Measurements from ENCODE around the gene HAPLN2.

HAPLN2 gene

DNA sequence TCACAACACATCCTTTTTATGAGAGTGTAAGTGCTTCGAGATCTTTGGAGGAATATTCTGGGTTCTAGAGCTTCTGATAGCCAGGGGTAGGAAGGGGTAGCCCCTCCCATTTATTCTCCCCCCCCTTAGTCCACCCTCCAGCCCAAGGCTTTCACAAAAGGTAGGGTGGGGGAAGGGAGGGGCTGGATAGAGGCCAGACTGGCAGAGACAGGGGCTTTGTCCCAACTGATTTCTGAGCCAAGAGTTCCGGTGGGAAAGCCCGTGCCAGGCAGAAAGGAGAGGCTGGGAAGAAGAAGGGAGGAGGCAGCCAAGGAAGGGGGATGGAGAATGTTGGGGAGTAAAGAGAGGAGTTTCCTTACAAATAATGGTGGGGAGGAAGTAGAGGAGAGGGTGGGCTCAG is 25.8 kb downstream of the HAPLN2 start:
- DNase-seq (ENCODE audit: low read depth), result no peak

GRCh38 chr1:156645666-156646065 is 26.5 kb downstream of the HAPLN2 start:
- DNase-seq (ENCODE audit: low read depth), result no peak

DNA sequence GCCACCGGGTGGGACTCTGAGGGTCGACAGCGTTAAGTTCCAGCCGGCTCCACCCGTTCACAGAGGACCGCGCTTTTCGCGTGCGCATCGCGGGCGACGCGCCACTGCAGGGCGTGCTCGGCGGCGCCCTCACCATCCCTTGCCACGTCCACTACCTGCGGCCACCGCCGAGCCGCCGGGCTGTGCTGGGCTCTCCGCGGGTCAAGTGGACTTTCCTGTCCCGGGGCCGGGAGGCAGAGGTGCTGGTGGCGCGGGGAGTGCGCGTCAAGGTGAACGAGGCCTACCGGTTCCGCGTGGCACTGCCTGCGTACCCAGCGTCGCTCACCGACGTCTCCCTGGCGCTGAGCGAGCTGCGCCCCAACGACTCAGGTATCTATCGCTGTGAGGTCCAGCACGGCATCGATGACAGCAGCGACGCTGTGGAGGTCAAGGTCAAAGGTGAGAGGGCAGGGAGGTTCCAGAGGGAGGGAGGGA is 27.6 kb downstream of the HAPLN2 start:
- DNase-seq (ENCODE audit: low read depth), result no peak

DNA sequence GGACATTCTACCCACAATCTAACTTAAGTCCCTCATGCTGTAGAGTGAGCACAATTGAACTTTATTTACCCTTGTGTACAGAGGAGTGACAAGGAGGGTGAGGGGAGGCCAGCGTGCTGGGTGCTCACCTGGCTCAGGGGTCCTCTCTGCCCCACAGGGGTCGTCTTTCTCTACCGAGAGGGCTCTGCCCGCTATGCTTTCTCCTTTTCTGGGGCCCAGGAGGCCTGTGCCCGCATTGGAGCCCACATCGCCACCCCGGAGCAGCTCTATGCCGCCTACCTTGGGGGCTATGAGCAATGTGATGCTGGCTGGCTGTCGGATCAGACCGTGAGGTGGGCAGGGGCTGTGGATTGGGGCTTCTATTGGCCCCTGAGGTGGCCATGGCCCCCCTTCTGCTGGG is 28.1 kb downstream of the HAPLN2 start:
- no peak for DNase-seq (ENCODE audit: low read depth)

- DNase-seq (ENCODE audit: low read depth), result no peak
Observed at GRCh38 chr1:156648496-156648895, 29.3 kb downstream of the HAPLN2 start.

GRCh38 chr1:156648951-156649350 is 29.7 kb downstream of the HAPLN2 start:
- DNase-seq (ENCODE audit: low read depth), result no peak

GRCh38 chr1:156652131-156652991 is 33.1 kb downstream of the HAPLN2 start:
- no peak for DNase-seq (ENCODE audit: low read depth)

DNA sequence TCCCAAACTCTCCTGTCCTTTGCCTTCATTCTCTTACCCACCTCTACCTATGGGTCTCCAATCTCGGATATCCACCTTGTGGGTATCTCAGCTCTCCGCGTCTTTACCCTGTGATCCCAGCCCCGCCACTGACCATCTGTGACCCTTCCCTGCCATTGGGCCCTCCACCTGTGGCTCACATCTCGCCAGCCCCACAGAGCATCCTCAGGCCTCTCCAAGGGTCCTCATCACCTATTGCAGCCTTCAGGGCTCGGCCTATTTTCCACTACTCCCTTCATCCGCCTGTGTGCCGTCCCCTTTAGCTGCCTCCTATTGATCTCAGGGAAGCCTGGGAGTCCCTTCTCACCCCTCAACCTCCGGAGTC is 33.8 kb downstream of the HAPLN2 start:
- DNase-seq (ENCODE audit: low read depth), result no peak

GRCh38 chr1:156654700-156655099 is 35.5 kb downstream of the HAPLN2 start:
- DNase-seq (ENCODE audit: low read depth), result no peak

- no peak for DNase-seq (ENCODE audit: low read depth)
Observed at GRCh38 chr1:156655151-156655903, 36.1 kb downstream of the HAPLN2 start.

DNA sequence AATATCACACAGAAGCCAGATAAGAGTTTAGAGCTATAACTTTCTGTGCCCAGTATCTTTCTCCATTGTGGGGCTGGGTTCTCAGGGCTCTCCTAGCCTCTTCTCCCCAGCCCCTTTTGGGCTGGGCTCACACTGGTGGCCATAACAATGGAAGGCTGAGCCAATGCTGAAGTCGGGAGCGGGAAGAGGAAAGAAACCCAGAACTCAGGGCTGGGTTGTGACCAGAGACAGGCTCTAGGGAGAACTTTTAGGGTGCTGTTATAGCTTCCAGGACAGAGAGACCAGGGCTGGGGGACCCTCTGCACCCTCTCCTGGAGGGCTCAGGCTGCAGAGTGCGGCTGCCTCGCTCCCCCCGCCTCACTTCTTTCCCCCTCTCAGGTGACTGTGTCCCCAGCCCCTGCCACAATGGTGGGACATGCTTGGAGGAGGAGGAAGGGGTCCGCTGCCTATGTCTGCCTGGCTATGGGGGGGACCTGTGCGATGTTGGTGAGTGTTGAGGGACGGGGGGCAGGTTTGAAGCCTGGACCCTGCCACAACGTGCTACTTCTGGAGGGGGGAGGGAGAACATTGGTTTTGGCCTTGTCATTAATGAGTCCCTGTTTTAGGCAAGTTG is 36.8 kb downstream of the HAPLN2 start:
- no peak for DNase-seq (ENCODE audit: low read depth)

- peak; percentile 60 for DNase-seq (ENCODE audit: low read depth)
Observed at GRCh38 chr1:156656806-156657740, 37.9 kb downstream of the HAPLN2 start.

- DNase-seq (ENCODE audit: low read depth), result no peak
Observed at GRCh38 chr1:156657741-156658319, 38.6 kb downstream of the HAPLN2 start.

DNA sequence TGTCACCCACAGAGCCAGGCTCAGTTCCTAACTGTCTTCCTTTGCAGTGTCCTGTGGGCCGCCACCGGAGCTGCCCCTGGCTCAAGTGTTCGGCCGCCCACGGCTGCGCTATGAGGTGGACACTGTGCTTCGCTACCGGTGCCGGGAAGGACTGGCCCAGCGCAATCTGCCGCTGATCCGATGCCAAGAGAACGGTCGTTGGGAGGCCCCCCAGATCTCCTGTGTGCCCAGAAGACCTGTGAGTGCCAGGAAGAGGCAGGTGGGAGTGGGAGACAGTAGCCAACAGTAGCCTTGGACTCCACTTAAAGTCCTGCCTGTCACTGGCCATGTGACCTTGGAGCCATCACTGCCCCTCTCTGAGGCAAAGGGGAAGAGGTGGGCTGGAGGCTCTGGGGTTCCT is 39.3 kb downstream of the HAPLN2 start:
- no peak for DNase-seq (ENCODE audit: low read depth)

GRCh38 chr1:156658945-156659574 is 39.8 kb downstream of the HAPLN2 start:
- DNase-seq (ENCODE audit: low read depth), result no peak

DNA sequence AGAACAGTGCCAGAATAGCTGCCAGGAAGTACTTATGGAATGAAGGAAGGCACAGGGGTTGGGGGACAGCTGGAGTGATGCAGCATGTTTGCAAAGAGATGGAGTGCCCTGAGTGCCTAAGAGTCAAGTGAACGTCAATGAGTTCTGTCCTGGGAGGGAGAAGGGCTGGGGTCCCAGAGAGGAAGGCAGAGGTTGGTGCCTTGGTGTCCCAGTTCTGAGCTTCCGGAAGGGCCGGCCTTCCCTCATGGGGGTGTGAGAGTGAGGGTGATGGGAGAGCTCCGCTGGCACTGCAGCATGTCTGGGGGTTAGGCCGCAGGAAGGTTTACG is 40.4 kb downstream of the HAPLN2 start:
- no peak for DNase-seq (ENCODE audit: low read depth)

DNA sequence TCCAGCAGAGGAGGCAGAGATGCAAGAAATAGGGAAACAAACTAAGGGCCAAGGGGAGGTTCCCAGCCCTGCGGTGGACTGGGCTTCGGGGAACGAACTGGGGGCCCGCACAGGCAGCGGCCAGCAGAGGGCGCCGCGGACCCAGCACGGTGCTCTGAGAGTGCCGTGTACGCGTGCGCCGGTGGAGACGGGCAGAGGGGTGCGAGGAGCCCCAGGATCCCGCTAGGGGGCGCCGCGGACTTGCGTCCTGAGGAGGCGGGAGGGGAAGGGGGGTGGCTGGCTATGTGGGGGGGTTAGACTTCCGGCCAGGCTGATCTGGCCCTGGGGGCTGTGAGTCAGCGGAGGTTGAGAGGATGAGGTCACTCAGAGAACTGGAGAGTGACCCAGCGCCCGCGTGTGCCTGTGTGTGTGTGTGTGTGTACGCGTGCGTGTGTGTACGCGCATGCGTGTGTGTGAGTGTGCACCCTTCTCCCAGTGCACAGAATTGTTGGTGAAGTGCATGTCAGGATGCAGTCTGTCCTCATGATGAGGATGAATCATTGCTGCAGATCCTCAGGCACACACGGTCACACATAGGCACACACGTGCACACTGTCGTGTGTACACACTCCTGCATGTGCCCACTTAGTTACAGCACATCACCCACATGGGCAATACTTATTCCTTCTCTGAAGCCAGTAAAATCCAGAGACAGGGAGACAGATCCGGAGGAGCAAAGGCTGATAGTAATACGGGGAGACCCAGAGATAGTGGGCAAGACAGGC is 41.0 kb downstream of the HAPLN2 start:
- DNase-seq (ENCODE audit: low read depth), result peak; percentile 79

- DNase-seq (ENCODE audit: low read depth), result no peak
Observed at GRCh38 chr1:156660752-156661112, 41.5 kb downstream of the HAPLN2 start.

DNA sequence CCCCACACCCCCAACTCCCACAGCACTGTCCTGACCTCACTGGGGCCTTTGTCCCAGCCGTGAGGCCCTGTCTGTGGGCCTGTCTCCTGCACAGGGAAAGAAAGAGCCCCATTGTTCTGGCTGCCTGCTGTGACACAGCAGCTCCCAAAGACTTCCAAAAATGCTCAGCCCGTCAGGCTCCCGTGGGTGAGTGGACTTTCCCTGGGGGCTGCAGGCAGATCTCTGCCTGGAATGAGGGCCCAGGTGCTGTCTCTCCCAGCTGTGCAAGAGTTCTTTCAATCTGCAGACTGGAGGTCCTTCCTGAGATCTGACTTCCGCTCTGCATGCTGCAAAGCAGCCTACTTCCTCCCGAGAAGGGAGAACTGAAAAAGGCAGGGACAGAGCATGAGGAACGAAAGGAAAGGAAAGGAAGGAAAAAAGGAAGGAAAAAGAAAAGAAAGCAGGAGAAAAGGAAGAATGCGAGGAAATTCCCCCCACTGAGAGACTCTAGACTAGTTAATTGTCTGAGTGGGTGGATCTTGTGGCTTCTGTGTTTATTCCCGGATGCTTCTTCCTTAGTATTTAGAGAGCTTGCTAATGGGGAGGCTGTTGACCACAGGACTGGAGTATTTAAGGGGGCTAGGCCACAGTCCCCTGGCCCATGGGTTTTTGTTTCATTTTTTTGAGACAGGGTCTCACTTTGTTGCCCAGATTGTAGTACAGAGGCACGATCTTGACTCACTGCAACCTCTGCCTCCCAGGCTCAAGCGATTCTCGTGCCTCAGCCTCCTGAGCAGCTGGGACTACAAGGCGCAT is 43.0 kb downstream of the HAPLN2 start:
- no peak for DNase-seq (ENCODE audit: low read depth)

- no peak for DNase-seq (ENCODE audit: low read depth)
Observed at GRCh38 chr1:156662800-156663055, 43.5 kb downstream of the HAPLN2 start.

Measured in stimulated activated CD8-positive, alpha-beta memory T cell treated with anti-CD3 and anti-CD28 coated beads, Interleukin-15, amount 100 ng/mL, for 1 hour (primary cell).